Fibroblast of skin of abdomen (primary cell): Measurements from ENCODE around the gene PJVK.
A peak's percentile ranks its signal among the peaks of the same experiment; 100 is the strongest.

Experiments
- DNase-seq: peaks from one replicate; pipeline ENCODE4 v3.0.0-alpha.2; 2013

The PJVK gene

DNA sequence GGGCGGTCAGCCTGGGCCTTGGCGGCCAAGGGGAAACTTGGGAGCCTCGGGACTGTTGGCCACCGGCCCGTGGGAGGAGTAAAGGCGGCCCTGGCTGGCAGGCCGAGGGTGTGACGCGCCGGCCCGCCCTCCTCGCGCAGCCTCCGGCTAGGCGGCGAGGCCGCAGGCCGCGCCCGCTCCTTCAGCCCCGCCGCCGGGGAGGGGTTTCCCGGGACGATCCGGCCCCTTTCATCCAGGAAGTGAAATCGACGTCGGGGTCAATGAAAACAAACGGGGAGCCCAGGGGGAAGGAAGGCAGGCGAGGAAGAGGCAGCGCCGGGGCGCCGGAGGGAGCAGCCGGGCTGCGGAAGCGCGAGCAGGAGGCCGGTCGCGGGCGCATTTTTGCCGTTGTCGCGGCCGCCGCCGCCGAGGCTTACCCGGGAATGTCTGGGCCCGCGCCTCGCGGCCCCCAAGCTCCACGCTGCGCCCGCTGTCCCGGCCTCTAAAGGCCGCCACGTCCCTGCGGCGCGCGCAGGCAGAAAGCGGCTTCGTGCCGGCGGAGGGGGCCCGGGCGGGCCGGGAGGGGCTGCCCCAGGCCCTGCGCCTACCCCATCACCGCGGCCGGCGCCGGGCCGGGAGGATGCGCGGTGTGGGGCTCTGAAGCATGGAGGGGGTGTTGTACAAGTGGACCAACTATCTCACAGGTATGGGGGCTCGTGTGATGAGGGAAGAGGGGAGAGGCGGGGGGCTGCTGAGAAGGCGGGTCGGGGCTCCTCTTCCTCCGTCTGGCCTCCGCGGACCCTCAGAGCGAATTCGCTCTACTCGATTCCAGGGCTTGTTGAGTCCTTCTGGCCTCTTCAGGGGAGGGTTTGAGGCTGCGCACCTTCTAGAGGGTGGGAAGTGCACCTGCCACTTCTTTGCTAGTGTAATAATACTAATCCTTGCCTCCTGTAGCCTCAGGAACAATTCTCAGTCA lies 29.3 kb downstream of the PJVK start, which contains the start of gene PLEKHA3:
Gene PLEKHA3, plus strand, starts transcription at position 231 of the 955 bp plus-strand sequence. Its CDS starts 413 bp downstream, at position 644.
- peak; percentile 96 for DNase-seq

DNA sequence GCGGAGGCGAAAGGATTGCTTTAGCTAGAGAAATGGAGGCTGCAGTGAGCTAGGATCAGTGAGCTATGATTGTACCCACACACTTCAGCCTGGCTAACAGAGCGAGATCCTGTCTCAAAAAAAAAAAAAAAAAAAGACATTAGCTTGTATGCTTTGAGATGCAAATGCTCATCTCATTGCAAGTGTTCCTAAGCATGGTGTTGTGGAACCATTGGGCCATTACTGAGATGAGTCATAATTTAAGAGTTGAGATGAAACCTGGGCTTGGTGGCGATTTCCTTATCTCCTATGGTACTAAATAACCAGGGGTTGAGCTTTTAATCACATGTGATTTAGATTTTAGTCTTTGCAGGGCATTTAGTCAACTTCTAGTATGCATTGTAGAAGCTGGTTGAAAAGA lies 31.3 kb downstream of the PJVK start:
- no peak for DNase-seq

DNA sequence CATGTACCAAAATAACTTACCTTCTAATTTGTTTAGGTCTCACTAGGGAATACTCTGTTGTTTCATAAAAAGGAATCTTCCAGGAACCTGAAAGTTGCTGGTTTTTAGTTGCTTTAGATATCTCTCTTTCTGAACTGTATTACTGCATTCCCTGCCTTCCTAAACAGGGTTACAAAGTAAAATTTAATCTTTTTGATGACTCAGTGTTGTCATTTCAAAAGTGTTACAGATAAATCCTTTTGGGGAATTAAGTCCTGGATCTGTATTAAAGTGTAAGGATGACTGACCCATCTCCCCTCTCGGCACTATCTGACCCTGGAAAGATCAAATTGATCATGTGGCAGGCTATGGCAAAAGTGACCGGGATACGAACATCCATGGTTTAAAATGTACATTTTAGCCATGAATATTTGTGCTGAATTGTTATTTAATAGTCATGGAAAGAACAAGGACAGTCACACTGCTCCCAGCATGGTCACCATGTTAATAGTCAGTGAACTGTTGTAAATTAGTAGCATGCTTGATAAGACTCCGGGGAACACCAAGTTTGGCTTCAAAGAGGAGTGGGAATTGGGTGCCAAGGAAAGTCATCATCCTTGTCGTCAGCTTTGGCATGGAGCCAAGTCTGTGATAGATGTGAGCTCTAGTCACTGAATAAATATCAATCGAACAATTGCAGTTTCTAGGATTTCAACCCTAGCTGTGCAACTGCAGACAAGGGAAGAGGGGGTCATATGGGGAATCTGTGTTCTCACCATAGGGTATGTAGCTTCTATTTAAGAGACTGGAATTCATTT lies 33.3 kb downstream of the PJVK start:
- DNase-seq = peak; percentile 21

DNA sequence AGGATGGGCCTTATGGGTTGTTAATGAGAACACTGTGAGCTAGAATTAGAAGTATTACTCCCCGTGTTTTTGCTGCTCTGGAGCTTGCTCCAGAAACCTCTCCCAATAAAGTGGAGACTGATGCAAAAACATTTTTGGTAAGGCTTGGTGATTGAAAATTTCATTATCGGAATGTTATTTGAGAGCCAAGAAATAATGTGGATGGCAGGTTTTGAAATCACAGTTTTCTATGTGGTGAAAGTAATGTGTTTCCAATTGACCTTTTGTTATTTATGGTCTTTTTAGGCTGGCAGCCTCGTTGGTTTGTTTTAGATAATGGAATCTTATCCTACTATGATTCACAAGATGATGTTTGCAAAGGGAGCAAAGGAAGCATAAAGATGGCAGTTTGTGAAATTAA lies 34.2 kb downstream of the PJVK start:
- DNase-seq = no peak

DNA sequence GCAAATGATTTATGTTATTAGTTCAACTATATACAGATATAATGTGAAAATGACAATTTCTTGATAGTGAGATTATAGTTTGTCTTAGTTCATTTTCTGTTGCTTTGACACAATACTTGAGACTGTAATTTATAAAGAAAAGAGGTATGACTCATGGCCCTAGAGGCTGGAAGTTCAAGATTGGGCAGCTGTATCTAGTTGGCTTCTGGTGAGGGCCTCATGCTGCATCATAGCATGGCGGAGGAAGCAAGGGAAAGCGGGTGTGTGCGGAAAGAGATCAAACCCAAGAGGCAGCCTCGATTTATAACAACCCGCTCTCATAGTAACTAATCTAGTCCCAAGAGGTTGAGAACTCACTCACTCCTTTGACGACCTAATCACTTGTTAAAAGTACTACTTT lies 40.4 kb downstream of the PJVK start:
- no peak for DNase-seq

DNA sequence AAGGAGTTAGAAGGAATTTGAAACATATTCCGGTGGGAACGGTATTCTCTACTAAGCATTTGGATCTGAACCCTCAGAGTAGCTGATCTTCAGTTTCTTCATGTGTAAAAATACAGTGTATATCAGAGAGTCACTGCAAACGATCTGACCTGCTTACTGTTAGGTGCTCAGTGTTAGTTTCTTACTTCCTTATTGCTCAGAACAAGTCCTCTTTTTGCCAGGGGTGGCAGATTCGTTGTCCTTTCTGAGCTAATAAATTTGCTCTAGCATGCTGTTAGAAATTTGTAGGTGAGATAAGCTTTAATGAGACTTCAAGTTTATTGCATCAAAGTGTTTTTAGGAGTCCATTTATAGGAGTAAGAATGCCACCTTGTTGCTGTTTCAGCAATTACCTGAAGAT lies 44.9 kb downstream of the PJVK start:
- DNase-seq = no peak

DNA sequence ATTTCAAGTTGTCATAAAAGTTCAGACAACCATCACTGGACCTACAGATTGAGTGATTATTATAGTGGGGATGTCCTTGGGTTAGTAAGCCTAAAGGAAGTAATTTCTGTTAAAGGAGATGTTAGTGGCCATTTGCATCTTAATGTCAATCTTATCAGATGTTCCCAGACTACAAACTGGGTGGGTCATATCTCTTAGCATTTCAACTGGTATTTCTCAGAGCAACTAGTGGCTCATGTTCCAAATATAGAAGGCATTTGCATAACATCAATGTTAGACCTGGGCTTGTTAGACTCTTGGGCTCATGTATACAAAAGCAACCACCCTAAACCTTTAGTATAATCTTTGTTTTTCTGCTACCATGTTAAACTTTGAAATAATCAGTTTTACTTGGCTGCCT lies 47.0 kb downstream of the PJVK start:
- no peak for DNase-seq

DNA sequence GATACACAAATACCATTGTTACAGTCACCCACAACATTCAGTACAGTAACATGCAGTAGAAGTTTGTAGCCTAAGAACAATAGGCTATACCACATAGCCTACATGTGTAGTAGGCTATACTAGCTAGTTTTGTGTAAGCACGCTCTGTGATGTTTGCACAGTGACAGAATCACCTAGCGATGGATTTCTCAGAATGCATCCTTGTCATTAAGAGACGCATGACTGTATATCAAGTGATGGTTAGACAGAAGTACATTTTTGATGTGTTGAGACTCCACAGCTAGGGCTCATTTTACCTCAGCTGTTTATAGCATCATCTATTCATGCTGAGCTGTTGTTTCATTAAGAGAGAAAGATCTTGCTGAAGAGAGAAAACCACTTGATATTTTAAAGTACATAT lies 48.5 kb downstream of the PJVK start:
- DNase-seq = no peak

DNA sequence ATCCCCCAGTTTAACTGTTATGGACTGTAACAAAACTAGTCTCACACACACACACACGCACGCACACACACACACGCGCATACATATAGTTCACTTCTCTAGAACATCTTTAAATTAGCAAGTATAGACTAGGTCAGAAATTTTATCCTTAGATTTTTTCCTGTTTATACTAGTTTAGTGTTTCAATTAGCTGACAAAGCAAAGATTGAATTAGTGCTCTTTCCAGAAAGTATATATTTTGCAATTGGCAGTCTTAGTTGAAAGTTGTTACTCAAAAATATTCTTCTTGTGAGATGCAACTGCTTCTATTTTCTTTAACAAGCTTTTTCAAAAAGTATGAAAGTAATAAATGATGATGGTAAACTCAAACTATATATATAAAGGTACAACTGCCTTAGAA lies 51.6 kb downstream of the PJVK start:
- DNase-seq = no peak

DNA sequence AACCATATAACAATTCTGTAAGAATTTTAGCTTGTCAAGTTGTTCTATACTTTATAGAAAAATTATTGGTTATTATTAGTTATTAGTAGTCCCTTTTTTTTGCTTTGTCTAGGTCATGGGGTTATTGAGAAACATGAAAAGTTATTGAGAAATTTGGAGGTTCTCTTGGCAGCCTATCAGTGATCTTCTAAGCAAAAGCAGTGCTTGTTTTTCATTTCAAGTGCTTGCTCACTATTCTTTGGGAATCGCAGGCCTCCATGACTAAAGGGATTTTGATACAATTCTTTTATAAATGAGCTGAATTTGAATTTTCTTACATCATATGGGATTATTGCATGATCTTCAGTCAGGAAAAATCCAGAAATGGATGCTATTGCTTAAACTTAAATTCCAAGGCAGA lies 54.9 kb downstream of the PJVK start:
- DNase-seq = no peak

DNA sequence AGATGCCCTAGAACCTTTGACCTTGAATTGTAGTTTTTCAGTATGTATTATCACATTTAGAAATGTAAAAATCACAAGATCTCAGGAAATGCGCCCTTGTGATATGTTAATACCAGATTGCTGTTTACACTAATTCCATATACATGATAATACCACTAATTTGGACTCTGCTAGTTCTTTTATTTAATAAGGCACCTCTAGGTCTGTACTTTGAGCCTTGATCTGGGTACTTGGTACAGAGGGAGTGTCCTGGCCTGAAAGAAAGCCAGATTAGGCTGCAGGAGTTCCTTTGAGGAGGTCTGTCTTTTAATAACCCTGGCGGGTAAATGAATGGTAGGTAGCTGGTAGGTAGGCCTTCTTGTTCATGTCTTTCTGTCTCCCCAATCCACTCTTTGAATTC lies 55.3 kb downstream of the PJVK start:
- DNase-seq = no peak

DNA sequence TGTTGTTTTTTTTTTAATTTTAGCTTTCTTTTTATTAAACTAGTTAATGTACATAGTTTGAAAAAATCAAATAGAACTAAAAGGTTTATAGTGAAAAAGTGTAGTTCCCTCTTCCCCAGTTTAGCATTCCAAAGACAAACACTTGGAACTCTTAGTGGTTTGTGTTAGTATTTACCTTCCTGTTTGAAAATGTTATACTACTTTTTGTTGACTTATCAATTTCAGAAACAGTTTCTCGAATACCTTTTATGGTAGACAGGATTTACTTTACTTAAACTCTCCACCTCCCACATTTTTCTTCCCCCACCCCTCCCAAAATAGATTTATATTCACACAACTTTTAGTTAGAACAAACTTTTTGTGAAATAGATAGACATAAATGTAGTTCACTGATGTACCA lies 55.8 kb downstream of the PJVK start:
- DNase-seq = no peak

DNA sequence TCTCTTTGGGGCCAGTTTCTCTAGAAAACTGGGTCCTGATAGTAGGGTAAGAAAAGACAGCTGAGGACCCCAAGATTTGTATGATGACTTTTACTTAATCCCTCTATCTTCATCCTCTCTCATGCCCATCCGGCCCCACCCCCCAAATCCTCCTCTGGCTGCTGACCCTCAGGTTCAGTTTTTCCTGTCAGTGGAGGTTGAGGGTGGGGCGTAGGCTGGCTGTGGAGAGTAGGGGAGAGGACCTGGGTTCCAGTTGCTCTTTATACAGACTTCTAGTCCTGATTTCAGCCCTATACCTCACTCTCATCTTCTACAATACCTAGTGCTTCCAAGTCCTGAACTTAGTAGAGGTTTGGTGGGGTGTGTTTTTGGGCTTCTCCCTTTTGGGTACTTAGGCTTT lies 57.5 kb downstream of the PJVK start:
- no peak for DNase-seq

DNA sequence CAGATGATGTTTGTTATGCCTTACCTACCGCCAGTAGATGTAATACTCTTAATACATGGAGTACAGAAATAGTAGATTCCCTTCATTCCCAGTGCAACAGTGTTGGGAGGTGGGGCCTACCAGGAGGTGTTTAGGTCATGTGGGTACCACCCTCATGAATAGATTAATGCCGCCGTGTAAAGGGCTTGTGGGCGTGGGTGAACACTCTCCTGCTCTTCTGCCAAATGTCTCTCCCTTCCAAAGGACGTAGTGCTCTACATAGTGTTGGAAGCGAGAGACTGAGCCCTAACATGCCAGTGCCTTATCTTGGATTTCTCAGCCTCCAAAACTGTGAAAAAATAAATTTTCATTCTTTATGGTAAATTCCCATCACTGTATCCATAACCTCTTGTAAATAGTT lies 59.2 kb downstream of the PJVK start:
- DNase-seq = no peak
